Urinary bladder (tissue), 4 donors: ENCODE results near the gene STUM. TPM values are rescaled to one million over a fixed set of nuclear protein-coding genes. Genes with fewer than 3 reads are reported as not detected.
"Not testable (repeated sequence)": the region's sequence is repeated elsewhere in the genome, so short reads cannot be mapped to it uniquely, and the experiment has no call there.

ENCODE experiments used
- DNase-seq: peaks from one replicate; pipeline ENCODE4 v3.0.0-alpha.2; 2015; ENCODE audit errors: extremely low spot score
- H3K27ac ChIP-seq: one replicate; pipeline ENCODE4 v1.5.1; 2013; ENCODE audit warnings: low read depth, mild to moderate bottlenecking, moderate library complexity
- H3K36me3 ChIP-seq: one replicate; pipeline ENCODE4 v1.6.1; 2013; ENCODE audit warnings: mild to moderate bottlenecking, moderate library complexity; ENCODE audit not compliant: insufficient read depth
- H3K4me1 ChIP-seq: one replicate; pipeline ENCODE4 v1.6.1; 2013; ENCODE audit warnings: mild to moderate bottlenecking, moderate library complexity; ENCODE audit not compliant: insufficient read depth
- H3K4me3 ChIP-seq: one replicate; pipeline ENCODE4 v1.5.1; 2013; ENCODE audit warnings: low read depth, low read length
- WGBS: extraction: QIAGEN DNeasy Blood & Tissue Kit; methylation state at CpG from one replicate; pipeline ENCODE4 v1.1.7; 2013; 5-methylcytosine and 5-hydroxymethylcytosine counted together
- polyA plus RNA-seq: library from polyadenylated mRNA; stranded (reverse); fragments of 200-250 nt; gene quantifications from one replicate; pipeline ENCODE4 v1.2.3, GENCODE V29; 2013
- total RNA-seq: library from RNA; depleted of rRNA; stranded (reverse); fragments of >200 nt; gene quantifications from one replicate; pipeline ENCODE4 v1.2.3, GENCODE V29; 2014
- donor health status: healthy with polysubstance abuse.
- donor health status: healthy.

The STUM gene
- total and polyA plus RNA-seq, 2 donors, result 2.5 to 18.8 TPM

- no peak for DNase-seq
- WGBS, result 68% methylated on average over 8 of the region's 8 CpGs
- H3K27ac ChIP-seq, result no peak overlapping the region
- no peaks in the 10 kb centered on the region for H3K4me1 ChIP-seq
- H3K36me3 ChIP-seq, result no peaks in the 10 kb centered on the region
- H3K4me3 ChIP-seq, result no peak overlapping the region
These were observed 62.7 kb downstream of the STUM start for GRCh38 chr1:226611301-226611700.

- H3K4me1 ChIP-seq, H3K36me3 ChIP-seq, H3K27ac ChIP-seq, H3K4me3 ChIP-seq, DNase-seq: not testable (repeated sequence)
- 82% methylated on average over 6 of the region's 6 CpGs for WGBS
These were observed 63.4 kb downstream of the STUM start for GRCh38 chr1:226611980-226612379.

GRCh38 chr1:226615876-226616275 is 67.3 kb downstream of the STUM start:
- Histone ChIP-seq H3K27ac (no peak overlapping the region), H3K36me3 (no peaks in the 10 kb centered on the region), H3K4me1 (no peaks in the 10 kb centered on the region), H3K4me3 (no peak overlapping the region)
- no peak for DNase-seq
- 74% methylated on average over 9 of the region's 9 CpGs for WGBS

DNA sequence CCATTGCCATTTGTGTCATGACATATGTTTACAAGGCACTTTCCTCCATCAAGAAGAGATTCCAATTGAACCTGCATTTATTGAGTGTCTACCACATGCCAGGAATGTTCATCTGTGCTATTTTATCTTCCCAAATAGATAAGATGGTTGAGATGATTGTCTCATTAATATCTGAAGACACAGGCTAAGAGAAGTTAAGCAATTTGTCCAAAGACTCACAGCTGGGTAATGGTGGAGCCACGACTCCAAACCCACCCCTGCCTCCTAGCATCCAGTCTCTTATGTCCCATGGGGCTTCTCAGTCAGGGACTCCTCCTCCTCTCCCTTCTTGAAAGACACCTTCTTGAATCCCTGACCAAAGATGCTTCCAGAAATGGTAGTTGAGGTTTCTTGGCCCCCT is 68.1 kb downstream of the STUM start:
- WGBS, result 72% methylated on average over 1 of the region's 1 CpG
- no peak overlapping the region for H3K4me3 ChIP-seq
- no peaks in the 10 kb centered on the region for H3K4me1 ChIP-seq
- DNase-seq, result no peak
- no peak overlapping the region for H3K27ac ChIP-seq
- H3K36me3 ChIP-seq, result no peaks in the 10 kb centered on the region

DNA sequence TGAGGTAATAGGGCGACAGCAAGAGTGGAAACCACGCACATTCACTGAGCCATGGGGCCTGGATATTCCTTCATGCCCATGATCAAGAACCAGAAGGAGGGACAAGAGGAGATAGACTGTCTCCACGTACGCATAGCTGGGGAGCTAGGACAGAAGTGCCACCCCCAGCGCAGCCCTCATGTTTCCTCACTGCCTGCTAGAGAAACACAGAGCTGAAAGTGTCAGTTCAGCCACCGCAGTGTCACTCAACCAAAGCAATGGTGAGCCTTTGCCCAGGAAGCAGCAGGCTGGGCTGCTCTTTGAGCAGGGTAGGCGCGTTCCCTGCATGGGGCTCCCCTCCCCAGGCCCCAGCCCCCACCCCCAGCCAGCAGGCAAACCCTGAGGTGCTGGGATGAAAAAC is 68.5 kb downstream of the STUM start:
- no peak for DNase-seq
- H3K36me3 ChIP-seq, result no peaks in the 10 kb centered on the region
- 86% methylated on average over 8 of the region's 8 CpGs for whole genome bisulfite sequencing
- H3K4me1 ChIP-seq, result no peaks in the 10 kb centered on the region
- no peak overlapping the region for H3K4me3 ChIP-seq
- H3K27ac ChIP-seq, result no peak overlapping the region

DNA sequence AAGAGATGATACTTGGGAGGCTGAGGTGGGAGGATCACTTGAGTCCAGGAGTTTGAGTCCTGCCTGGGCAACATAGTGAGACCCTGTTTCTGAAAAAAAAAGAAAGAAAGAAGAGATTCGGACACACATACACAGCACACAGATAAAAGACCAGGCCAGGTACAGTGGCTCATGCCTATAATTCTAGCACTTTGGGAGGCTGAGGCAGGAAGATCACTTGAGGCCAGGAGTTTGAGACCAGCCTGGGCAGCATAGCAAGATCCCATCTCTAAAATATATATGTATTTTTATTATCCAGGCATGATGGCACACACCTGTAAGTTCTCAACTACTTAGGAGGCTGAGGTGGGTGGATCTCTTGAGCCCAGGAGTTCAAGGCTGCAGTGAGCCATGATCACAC is 69.2 kb downstream of the STUM start:
- H3K4me1 ChIP-seq, H3K36me3 ChIP-seq, H3K4me3 ChIP-seq, DNase-seq, H3K27ac ChIP-seq: not testable (repeated sequence)
- 94% methylated on average over 1 of the region's 1 CpG for WGBS

GRCh38 chr1:226618380-226618779 is 69.8 kb downstream of the STUM start:
- no peaks in the 10 kb centered on the region for H3K36me3 ChIP-seq
- WGBS, result 66% methylated on average over 5 of the region's 5 CpGs
- no peaks in the 10 kb centered on the region for H3K4me1 ChIP-seq
- H3K4me3 ChIP-seq, result no peak overlapping the region
- H3K27ac ChIP-seq, result no peak overlapping the region
- no peak for DNase-seq

- H3K27ac ChIP-seq, result no peak overlapping the region
- no peak overlapping the region for H3K4me3 ChIP-seq
- WGBS, result 84% methylated on average over 7 of the region's 7 CpGs
- DNase-seq, result no peak
- H3K36me3 ChIP-seq, result no peaks in the 10 kb centered on the region
- H3K4me1 ChIP-seq, result no peaks in the 10 kb centered on the region
These were observed 70.5 kb downstream of the STUM start for GRCh38 chr1:226619031-226619430.

GRCh38 chr1:226622012-226622411 is 73.4 kb downstream of the STUM start:
- DNase-seq, result no peak
- no peak overlapping the region for H3K4me3 ChIP-seq
- H3K4me1 ChIP-seq, result no peaks in the 10 kb centered on the region
- no peak overlapping the region for H3K27ac ChIP-seq
- H3K36me3 ChIP-seq, result no peaks in the 10 kb centered on the region

- Histone ChIP-seq H3K4me1 (no peaks in the 10 kb centered on the region), H3K36me3 (no peaks in the 10 kb centered on the region), H3K4me3 (no peak overlapping the region), H3K27ac (no peak overlapping the region)
- DNase-seq, result no peak
- WGBS, result 89% methylated on average over 5 of the region's 5 CpGs
These were observed 76.0 kb downstream of the STUM start for GRCh38 chr1:226624526-226624925.

DNA sequence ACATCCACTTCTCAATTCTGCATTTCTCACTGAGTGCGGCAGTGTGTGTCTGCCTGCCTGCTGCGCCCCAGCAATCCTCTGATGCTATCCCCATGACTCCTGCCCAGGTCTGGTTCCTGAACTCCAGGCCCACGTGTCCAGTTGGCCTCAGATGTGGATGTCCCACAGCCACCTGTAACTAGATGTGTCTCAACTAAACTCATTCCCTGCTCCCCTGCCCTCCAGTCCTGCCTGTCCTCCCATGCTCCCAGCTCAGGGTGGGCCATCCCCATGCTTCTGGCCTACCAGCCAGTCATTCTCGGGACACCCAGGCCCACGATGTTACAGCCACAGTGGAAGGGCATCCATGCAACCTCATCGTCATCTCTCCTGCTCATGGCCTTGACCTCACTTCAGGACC is 76.8 kb downstream of the STUM start:
- Histone ChIP-seq H3K27ac (no peak overlapping the region), H3K4me3 (no peak overlapping the region), H3K4me1 (no peaks in the 10 kb centered on the region), H3K36me3 (no peaks in the 10 kb centered on the region)
- DNase-seq, result no peak
- 90% methylated on average over 6 of the region's 6 CpGs for WGBS

- Histone ChIP-seq H3K27ac (no peak overlapping the region), H3K36me3 (no peaks in the 10 kb centered on the region), H3K4me3 (no peak overlapping the region), H3K4me1 (no peaks in the 10 kb centered on the region)
- 81% methylated on average over 10 of the region's 10 CpGs for WGBS
- DNase-seq, result no peak
These were observed 77.4 kb downstream of the STUM start for GRCh38 chr1:226625832-226626576.

GRCh38 chr1:226626577-226626956 is 78.0 kb downstream of the STUM start:
- no peak for DNase-seq
- no peaks in the 10 kb centered on the region for H3K36me3 ChIP-seq
- 4% methylated on average over 11 of the region's 11 CpGs for whole genome bisulfite sequencing
- H3K4me3 ChIP-seq, result no peak overlapping the region
- H3K27ac ChIP-seq, result no peak overlapping the region
- H3K4me1 ChIP-seq, result no peaks in the 10 kb centered on the region

GRCh38 chr1:226627050-226627755 is 78.6 kb downstream of the STUM start:
- Histone ChIP-seq H3K4me3 (no peak overlapping the region), H3K36me3 (no peaks in the 10 kb centered on the region), H3K27ac (no peak overlapping the region), H3K4me1 (no peaks in the 10 kb centered on the region)
- no peak for DNase-seq
- 91% methylated on average over 6 of the region's 6 CpGs for WGBS
